Measurements from ENCODE around the gene TAOK2. TPM values are rescaled to one million over a fixed set of nuclear protein-coding genes. Genes with fewer than 3 reads are reported as not detected.

TAOK2 gene
- total and polyA plus RNA-seq, 2 of the 13 experiments (the other 11 are each of a cell fraction or from before 2014, with no cell fraction given), result 17.4 to 43.2 TPM

GRCh38 chr16:30028438-30029076, 54.9 kb downstream of the TAOK2 start (continued):
- TF ChIP-seq TEF (CRISPR knock-in tag; IDR thresholded peaks at IDR 0.05), result no peak
- TF ChIP-seq ISX (CRISPR knock-in tag; conservative IDR thresholded peaks at IDR 0.05), result no peak
- TF ChIP-seq ZFP91 (CRISPR knock-in tag; IDR thresholded peaks at IDR 0.05; ENCODE audit: borderline replicate concordance), result peak; percentile 28; the same call in 1 of the 2 replicates

GRCh38 chr16:30030011-30030685, 56.5 kb downstream of the TAOK2 start:
- in situ Hi-C loops (cut with HindIII; ENCODE audit: extremely low pct_ligation_motif_present, low pct_unique_long_range_greater_than_20kb), result loop anchor here (10.0 kb wide), 1 partner anchor 335 kb away; no protein-coding TSS in a partner anchor
- BruUV-seq (replicated peaks), result no TSS peak
- Histone ChIP-seq H3K27ac (ENCODE audit: extremely low read length, insufficient read depth, low read length) (no peak overlapping the region), H3K79me2 (ENCODE audit: insufficient read depth, low read length) (no peaks in the 10 kb centered on the region), H4K20me1 (ENCODE audit: insufficient read depth, low read length) (no peaks in the 10 kb centered on the region; the same call in 1 of the 2 replicates), H3K36me3 (replicated peaks in 1 of 2; ENCODE audit: control insufficient read depth in 1 of 2, insufficient read depth in 2 of 2, low read length in 2 of 2) (no peaks in the 10 kb centered on the region), H3K4me2 (ENCODE audit: low read depth, low read length) (no peak overlapping the region), H3K9ac (ENCODE audit: insufficient read depth, low read depth, low read length) (no peak overlapping the region), H3K4me1 (ENCODE audit: insufficient read depth, low read length) (peaks cover 23% of the 10 kb centered on the region), H2AFZ (ENCODE audit: low read length) (no peak overlapping the region), H3K27me3 (ENCODE audit: control insufficient read depth in 1 of 2, insufficient read depth in 2 of 2, low read length in 2 of 2) (peaks cover 24 to 69% of the 10 kb centered on the region in 2 experiments), H3K4me3 (replicated peaks in 1 of 3; ENCODE audit: insufficient read depth in 1 of 3, low read depth in 2 of 3, low read length in 3 of 3) (no peak overlapping the region), H3K9me3 (ENCODE audit: low read length) (no peaks in the 10 kb centered on the region)
- 20% methylated on average over 23 of the region's 23 CpGs for WGBS (ENCODE audit: low lambda C conversion rate)
- DNase-seq (ENCODE audit: low spot score) (no peak), FAIRE-seq (no peak), ATAC-seq (no peak)
- intact Hi-C loops (cut with micrococcal nuclease; ENCODE audit: unreplicated experiment), result loop anchor here (5.0 kb wide), 1 partner anchor 328 kb away; no protein-coding TSS in a partner anchor
- ChIA-PET POLR2A (no interaction called here), CTCF (ENCODE audit: low intra/inter-chr PET ratio, low total read pairs) (no interaction called here)
- TF ChIP-seq ZNF142 (CRISPR knock-in tag; IDR thresholded peaks at IDR 0.05) (no peak), CREBL2 (CRISPR knock-in tag; IDR thresholded peaks at IDR 0.05; ENCODE audit: borderline replicate concordance) (no peak)

All from HepG2 (cell line).